Kidney epithelial cell (primary cell): ENCODE data around the gene GARNL3. TPM values are rescaled to one million over a fixed set of nuclear protein-coding genes. Genes with fewer than 3 reads are reported as not detected.

Experiments
- DNase-seq: peaks from one replicate; pipeline ENCODE4 v3.0.0-alpha.2; 2010; ENCODE audit warnings: low read depth
- H3K27me3 ChIP-seq: 2 replicates; pipeline ENCODE4 v1.6.0; 2011; ENCODE audit warnings: low read length; ENCODE audit not compliant: control insufficient read depth, insufficient read depth
- H3K36me3 ChIP-seq: 2 replicates; pipeline ENCODE4 v1.5.1; 2011; ENCODE audit warnings: low read length; ENCODE audit not compliant: control insufficient read depth, insufficient read depth
- H3K4me3 ChIP-seq: 2 replicates; pipeline ENCODE4 v1.5.1; 2011; ENCODE audit warnings: low read depth, mild to moderate bottlenecking, control low read depth, low read length
- CTCF ChIP-seq: IDR thresholded peaks from 2 replicates; pipeline ENCODE4 v1.5.1; 2011; ENCODE audit warnings: mild to moderate bottlenecking, moderate library complexity, low read length, control low read depth, inconsistent platforms; ENCODE audit not compliant: insufficient read depth, poor library complexity, severe bottlenecking
- total RNA-seq: library from RNA; depleted of rRNA; stranded (reverse); fragments of >200 nt; gene quantifications from 2 replicates; pipeline ENCODE4 v1.2.3, GENCODE V29; 2015

GARNL3 gene
- total RNA-seq, 1 donor from 2014 or later: 5.3 TPM

- Histone ChIP-seq H3K36me3 (no peaks in the 10 kb centered on the region), H3K27me3 (no peaks in the 10 kb centered on the region), H3K4me3 (no peak overlapping the region)
- no peak for DNase-seq
- TF ChIP-seq CTCF: no peak
Measured at GRCh38 chr9:127417131-127418036, 152.8 kb downstream of the GARNL3 start.

GRCh38 chr9:127418037-127418471 lies 153.5 kb downstream of the GARNL3 start:
- DNase-seq: no peak
- H3K27me3 ChIP-seq: no peaks in the 10 kb centered on the region
- H3K36me3 ChIP-seq: no peaks in the 10 kb centered on the region
- H3K4me3 ChIP-seq: no peak overlapping the region
- TF ChIP-seq CTCF: peak; percentile 33

- H3K4me3 ChIP-seq: peak overlapping the region; percentile 33
- DNase-seq: no peak
- no peaks in the 10 kb centered on the region for H3K27me3 ChIP-seq
- no peaks in the 10 kb centered on the region for H3K36me3 ChIP-seq
- no peak for TF ChIP-seq CTCF
Measured at GRCh38 chr9:127419348-127419747, 154.8 kb downstream of the GARNL3 start.

GRCh38 chr9:127421057-127421456 lies 156.5 kb downstream of the GARNL3 start:
- no peaks in the 10 kb centered on the region for H3K27me3 ChIP-seq
- DNase-seq: no peak
- no peak for TF ChIP-seq CTCF

GRCh38 chr9:127422133-127422782 lies 157.7 kb downstream of the GARNL3 start:
- DNase-seq: no peak
- no peak for TF ChIP-seq CTCF
- Histone ChIP-seq H3K27me3 (no peaks in the 10 kb centered on the region), H3K36me3 (no peaks in the 10 kb centered on the region), H3K4me3 (no peak overlapping the region)

More at GRCh38 chr9:127421057-127421456, 156.5 kb downstream of the GARNL3 start:
- Histone ChIP-seq H3K4me3 (no peak overlapping the region), H3K36me3 (no peaks in the 10 kb centered on the region)
